Measurements from ENCODE around the gene RMI2.

GRCh38 chr16:11307639-11308492 lies 37.4 kb upstream of the RMI2 start:
- no peak for TF ChIP-seq RARB (CRISPR knock-in tag; IDR thresholded peaks at IDR 0.05)
- no peak for TF ChIP-seq ZFP30 (CRISPR knock-in tag; IDR thresholded peaks at IDR 0.05)

Measured in SK-N-SH treated with all-trans-retinoic acid at 6 μM for 48 hours (cell line).